ENCODE results near the gene ZNF689.

The ZNF689 gene

DNA sequence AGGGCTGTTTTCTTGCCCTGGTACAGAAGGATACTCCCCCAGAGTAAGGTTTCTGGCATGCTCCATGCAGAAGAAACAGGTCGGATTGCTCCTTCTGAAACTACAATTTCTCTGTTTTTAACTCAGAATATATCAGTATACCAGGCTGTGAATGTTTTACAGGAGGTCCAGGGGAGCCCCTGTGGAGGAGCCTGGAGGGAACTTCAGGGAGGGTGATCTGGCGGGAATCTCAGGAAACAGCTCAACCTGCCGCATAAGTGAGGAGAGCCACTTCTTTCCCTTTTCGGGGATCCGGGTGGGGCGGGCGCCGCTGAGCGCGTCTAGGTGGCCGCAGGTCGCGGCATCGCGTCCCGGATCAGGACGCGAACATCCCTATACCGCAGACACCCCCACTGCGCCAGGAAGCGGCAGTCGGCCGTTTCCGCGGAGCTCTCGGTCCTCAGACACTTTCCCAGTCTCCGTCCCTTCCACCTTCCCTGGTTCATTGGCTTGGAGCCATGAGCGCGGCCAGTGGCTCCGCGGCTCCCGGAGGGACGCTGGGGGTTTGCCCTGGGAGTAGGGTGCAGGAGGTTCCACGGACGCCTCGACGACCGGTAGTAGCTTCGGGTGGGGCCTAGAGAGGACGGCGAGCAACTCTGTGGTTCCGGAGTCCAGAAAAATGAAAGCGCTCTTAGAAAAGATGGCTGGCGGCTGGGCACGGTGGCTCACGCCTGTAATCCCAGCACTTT, 48.9 kb downstream of the ZNF689 start:
- TF ChIP-seq, protein P1, sequence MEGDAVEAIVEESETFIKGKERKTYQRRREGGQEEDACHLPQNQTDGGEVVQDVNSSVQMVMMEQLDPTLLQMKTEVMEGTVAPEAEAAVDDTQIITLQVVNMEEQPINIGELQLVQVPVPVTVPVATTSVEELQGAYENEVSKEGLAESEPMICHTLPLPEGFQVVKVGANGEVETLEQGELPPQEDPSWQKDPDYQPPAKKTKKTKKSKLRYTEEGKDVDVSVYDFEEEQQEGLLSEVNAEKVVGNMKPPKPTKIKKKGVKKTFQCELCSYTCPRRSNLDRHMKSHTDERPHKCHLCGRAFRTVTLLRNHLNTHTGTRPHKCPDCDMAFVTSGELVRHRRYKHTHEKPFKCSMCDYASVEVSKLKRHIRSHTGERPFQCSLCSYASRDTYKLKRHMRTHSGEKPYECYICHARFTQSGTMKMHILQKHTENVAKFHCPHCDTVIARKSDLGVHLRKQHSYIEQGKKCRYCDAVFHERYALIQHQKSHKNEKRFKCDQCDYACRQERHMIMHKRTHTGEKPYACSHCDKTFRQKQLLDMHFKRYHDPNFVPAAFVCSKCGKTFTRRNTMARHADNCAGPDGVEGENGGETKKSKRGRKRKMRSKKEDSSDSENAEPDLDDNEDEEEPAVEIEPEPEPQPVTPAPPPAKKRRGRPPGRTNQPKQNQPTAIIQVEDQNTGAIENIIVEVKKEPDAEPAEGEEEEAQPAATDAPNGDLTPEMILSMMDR (conservative IDR thresholded peaks at IDR 0.05; ENCODE audit: low read length): no peak
- peak overlapping the region; percentile 43 for H3K4me3 ChIP-seq (ENCODE audit: low read length)
- DNase-seq (ENCODE audit: low read depth): no peak

DNA sequence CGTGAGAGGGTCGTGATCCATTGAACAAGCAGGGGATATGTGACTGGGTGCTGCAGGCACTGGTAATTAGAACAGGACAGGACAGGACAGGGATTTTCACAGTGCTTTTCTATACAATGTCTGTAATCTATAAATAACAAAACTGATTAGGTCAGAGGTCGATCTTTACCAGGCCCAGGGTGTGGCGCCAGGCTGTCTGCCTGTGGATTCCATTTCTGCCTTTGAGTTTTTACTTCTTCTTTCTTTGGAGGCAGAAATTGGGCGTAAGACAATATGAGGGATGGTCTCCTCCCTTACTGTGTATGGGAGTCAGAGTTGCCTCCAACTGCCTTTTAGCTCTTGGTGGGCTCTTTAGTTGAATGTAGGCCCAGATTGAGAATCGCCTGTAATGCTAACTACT, 50.5 kb downstream of the ZNF689 start:
- DNase-seq (ENCODE audit: low read depth): no peak
- H3K4me3 ChIP-seq (ENCODE audit: low read length): no peak overlapping the region

DNA sequence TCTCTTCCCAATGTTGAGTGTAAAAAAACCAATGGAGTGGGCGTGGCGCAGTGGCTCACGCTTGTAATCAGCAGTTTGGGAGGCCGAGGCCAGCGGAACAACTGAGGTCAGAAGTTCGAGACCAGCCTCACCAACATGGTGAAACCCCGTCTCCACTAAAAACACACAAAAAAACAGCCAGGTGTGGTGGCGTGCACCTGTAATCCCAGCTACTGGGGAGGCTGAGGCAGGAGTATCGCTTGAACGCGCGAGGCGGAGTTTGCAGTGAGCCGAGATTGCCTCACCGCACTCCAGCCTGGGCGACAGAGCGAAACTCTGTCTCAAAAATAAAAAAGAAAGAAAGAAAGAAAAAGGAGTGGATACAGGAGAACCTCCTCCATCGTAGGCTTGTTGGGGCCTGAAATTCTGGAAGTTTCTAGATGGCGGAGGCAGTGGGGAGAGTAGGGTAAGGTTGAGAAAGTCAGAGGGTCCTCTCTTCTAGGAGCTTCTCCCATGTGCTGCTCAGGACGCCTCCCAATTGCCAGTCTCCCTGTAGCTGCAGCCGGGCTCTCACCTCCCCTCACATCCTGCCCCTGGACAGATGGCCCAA, 51.3 kb downstream of the ZNF689 start:
- H3K4me3 ChIP-seq (ENCODE audit: low read length): peak overlapping the region; percentile 56
- TF ChIP-seq, protein P1 (conservative IDR thresholded peaks at IDR 0.05; ENCODE audit: low read length): no peak
- DNase-seq (ENCODE audit: low read depth): no peak

More for the DNA sequence above, 50.5 kb downstream of the ZNF689 start:
- TF ChIP-seq, protein P1 (conservative IDR thresholded peaks at IDR 0.05; ENCODE audit: low read length): no peak

DNA sequence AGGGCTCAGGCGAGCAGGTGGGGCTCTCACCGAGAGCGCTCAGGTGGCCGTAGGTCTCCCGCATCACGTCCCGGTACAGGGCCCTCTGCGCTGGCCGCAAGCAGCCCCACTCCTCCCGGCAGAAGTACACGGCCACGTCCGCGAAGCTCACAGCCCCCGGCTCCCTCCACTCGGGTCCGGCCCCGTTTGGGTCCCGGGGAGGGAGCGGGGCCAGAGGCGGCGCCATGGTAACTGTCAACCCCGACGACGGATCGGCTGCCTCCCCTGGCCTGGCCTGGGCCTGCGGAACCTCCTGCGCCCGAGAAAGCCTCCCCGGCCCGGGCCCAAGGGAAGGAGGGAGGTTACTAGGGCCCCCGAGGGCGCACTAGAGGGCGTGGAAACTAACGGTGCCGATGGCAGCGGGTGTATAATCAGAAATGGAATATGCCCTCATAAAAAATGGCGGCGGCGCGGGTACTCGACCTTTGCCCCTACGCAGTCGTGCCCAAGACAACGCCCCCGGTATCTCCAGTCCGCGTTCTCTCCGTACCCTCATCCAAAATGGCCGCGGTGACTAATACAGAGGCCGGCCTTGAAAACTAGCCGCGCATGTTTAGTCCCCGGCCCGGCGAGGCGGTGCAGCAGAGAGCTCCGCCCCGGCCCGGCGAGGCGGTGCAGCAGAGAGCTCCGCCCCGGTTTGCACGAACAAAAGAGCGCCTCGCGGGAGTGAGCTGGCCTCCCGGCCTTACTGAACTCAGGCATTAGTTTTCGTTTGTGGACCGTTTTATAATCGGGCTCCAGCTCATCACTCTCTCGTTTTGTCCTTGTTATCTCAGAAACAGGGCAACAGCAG, 52.0 kb downstream of the ZNF689 start, which contains the start of gene ZNF764:
ZNF764 (minus strand) TSS at position 418 of the 832 bp plus-strand sequence; CDS start at position 226, 192 bp downstream.
- peak within 1 kb of the TSS; percentile 76 for H3K4me3 ChIP-seq (ENCODE audit: low read length)
- TF ChIP-seq, protein P1 (conservative IDR thresholded peaks at IDR 0.05; ENCODE audit: low read length): no peak
- DNase-seq (ENCODE audit: low read depth): peak; percentile 97

DNA sequence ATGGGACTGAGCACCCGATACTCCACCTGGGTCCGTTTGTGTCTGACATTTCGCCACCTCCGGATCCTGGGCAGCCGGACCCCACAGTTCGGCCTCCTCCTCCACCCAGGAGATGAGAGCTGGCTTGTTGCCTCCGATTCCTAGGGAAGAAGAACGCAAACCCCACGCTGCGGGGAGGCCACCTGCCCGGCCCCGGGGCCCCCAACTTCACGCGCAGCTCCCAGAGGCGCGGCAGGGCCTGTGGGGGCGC, 52.6 kb downstream of the ZNF689 start:
- TF ChIP-seq, protein P1 (conservative IDR thresholded peaks at IDR 0.05; ENCODE audit: low read length): no peak
- no peak for DNase-seq (ENCODE audit: low read depth)

DNA sequence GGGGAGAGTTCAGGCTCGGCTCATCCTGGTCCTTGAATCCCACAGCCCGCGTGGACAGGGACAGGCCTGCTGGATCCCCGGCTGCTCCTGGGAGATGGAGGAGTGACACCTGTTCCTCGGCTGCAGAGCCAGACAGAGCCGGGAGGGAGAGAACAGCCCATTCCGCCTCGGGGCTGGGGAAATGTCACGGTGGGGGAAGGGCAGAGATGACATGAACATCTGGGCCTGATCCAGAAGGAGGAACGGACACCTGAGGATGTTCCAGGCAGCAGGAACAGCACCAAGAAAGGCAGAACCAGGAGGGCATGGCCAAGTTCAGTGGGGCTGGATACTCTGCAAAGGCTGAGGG, 54.1 kb downstream of the ZNF689 start:
- H3K4me3 ChIP-seq (ENCODE audit: low read length): no peak overlapping the region
- TF ChIP-seq, protein P1 (conservative IDR thresholded peaks at IDR 0.05; ENCODE audit: low read length): no peak
- DNase-seq (ENCODE audit: low read depth): no peak

More for the DNA sequence above, 52.6 kb downstream of the ZNF689 start:
- peak overlapping the region; percentile 76 for H3K4me3 ChIP-seq (ENCODE audit: low read length)
